A549 (cell line): ENCODE measurements around the gene SERPINE2.

Experiments used
- CEBPB ChIP-seq, 2 experiments: fragments of >200 bp in 1 of 2; sonication (Bioruptor Twin) in 1 of 2; formaldehyde crosslinking in 1 of 2; IDR thresholded peaks; 2 replicates each; pipeline ENCODE4 v1.6.1; 2012 to 2016
- CTCF ChIP-seq: fragments of >200 bp; sonication (Bioruptor Twin); formaldehyde crosslinking; IDR thresholded peaks from 3 replicates; pipeline ENCODE4 v1.5.1; 2016
- GATA3 ChIP-seq: IDR thresholded peaks from 2 replicates; pipeline ENCODE4 v1.6.1; 2012; ENCODE audit warnings: borderline replicate concordance
- HEYL ChIP-seq: fragments of 250-450 bp; sonication (Bioruptor Pico); IDR thresholded peaks from 2 replicates; pipeline ENCODE4 v1.8.0; 2021; ENCODE audit warnings: mild to moderate bottlenecking, moderate library complexity
- MAFK ChIP-seq: fragments of 450-650 bp; IDR thresholded peaks from 2 replicates; pipeline ENCODE4 v1.6.1; 2014; ENCODE audit not compliant: partially characterized antibody
- MAZ ChIP-seq: fragments of 150-350 bp; IDR thresholded peaks from 2 replicates; pipeline ENCODE4 v1.6.1; 2014; ENCODE audit warnings: antibody characterized with exemption, low read depth, low read length, borderline replicate concordance
- NPAS2 ChIP-seq: fragments of 250-450 bp; sonication (Bioruptor Pico); IDR thresholded peaks from 2 replicates; pipeline ENCODE4 v1.8.0; 2022; ENCODE audit warnings: mild to moderate bottlenecking, moderate library complexity, borderline replicate concordance
- POLR2A ChIP-seq: IDR thresholded peaks from 2 replicates; pipeline ENCODE4 v1.6.1; 2012; ENCODE audit warnings: mild to moderate bottlenecking, low read length
- RARB ChIP-seq: fragments of 250-450 bp; sonication (Bioruptor Pico); IDR thresholded peaks from 2 replicates; pipeline ENCODE4 v1.8.0; 2021; ENCODE audit warnings: mild to moderate bottlenecking, moderate library complexity
- RCOR1 ChIP-seq: fragments of 150-350 bp; IDR thresholded peaks from 2 replicates; pipeline ENCODE4 v1.6.1; 2014; ENCODE audit warnings: antibody characterized with exemption, low read length, low read depth
- SREBF2 ChIP-seq: fragments of 450-650 bp; IDR thresholded peaks from 2 replicates; pipeline ENCODE4 v1.6.1; 2014; ENCODE audit warnings: mild to moderate bottlenecking, moderate library complexity
- ZC3H11A ChIP-seq: fragments of 450-650 bp; IDR thresholded peaks from 2 replicates; pipeline ENCODE4 v1.6.1; 2014; ENCODE audit warnings: antibody characterized with exemption, mild to moderate bottlenecking
- ZFP36 ChIP-seq: fragments of 450-650 bp; IDR thresholded peaks from 2 replicates; pipeline ENCODE4 v1.6.1; 2014; ENCODE audit warnings: borderline replicate concordance; ENCODE audit not compliant: partially characterized antibody

- TF ChIP-seq GATA3 (no peak), POLR2A (no peak), CTCF (no peak), ZC3H11A (no peak), ZFP36 (no peak), MAZ (no peak), HEYL (CRISPR knock-in tag) (no peak), NPAS2 (CRISPR knock-in tag) (no peak), MAFK (no peak), RCOR1 (no peak), SREBF2 (no peak), RARB (CRISPR knock-in tag) (no peak), CEBPB (IDR thresholded peaks at IDR 0.05) (no peak)
These were observed 57.8 kb downstream of the SERPINE2 start for GRCh38 chr2:223981241-223981640.
